GM19193 (cell line): ENCODE results near the gene CTSS.

ENCODE experiments used
- POLR2A ChIP-seq: IDR thresholded peaks from 4 replicates; pipeline ENCODE4 v1.6.1; 2011; ENCODE audit not compliant: insufficient read depth, insufficient read length; ENCODE audit errors: extremely low read depth

CTSS gene

DNA sequence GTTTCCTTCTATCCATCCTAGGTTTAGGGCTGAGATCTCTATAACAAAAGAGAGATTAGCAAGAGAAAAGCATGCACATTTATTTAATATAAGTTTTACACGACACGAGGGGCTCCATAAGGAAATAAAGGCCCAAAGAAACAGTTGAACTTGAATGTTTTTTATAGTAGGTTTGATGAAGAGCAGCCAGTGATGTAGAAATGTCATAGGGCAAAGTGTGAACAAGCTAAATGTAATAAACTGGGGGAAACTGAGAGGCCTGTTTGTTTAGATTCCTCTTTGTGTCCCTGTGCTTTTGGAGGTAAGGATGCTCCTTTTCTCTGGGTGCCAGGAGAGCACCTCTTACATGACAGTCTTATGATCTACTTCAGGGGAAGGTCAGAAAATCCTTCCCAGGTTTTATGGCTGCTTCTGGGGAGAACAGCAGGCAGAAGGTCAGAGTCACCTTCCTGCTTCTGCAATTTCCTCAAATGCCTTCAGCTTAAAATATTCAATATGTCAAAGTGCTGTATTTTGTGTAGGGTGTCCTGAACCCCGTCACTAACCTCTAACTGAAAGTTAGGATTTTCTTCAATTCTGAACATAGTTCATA, 35.4 kb downstream of the CTSS start:
- TF ChIP-seq POLR2A, result no peak

DNA sequence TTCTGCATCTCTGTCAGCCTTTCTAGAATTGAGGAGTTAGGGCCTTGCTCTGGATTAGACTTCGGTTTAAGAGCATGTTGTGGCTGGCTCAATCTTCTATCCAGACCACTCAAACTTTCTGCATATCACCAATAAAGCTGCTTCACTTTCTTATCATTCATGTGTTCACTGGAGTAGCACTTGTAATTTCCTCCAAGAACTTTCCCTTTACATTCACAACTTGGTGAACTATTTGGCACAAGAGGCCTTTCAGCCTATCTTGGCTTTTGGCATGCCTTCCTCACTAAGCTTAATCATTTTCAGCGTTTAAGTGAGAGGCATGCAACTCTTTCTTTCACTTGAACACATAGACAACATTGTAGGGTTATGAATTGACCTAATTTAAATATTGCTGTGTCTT, 41.2 kb downstream of the CTSS start:
- TF ChIP-seq POLR2A, result no peak

DNA sequence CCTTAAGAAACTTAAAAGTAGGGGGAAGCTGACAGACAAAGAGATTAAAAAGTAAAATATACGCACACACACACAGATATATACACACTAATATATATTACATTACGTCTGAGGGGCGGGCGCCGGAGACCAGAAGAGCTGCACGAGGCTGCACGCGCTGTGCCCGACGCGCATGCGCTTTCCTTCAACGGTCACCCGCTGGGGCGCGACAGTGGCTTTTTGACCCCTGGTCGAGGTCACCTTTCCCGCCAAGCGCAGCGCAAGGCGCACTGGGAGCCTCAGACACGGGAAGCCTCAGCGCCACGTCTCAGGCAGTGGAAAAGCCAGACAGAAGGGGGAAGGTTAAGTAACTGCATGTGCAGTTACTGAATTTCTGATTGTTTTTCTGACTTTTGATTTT, 44.9 kb downstream of the CTSS start, which contains the start of gene HORMAD1:
Gene HORMAD1 (minus strand): TSS at position 193 of the 400 bp plus-strand sequence. CDS start 1,390 bp downstream, outside the sequence.
- no peak for TF ChIP-seq POLR2A

DNA sequence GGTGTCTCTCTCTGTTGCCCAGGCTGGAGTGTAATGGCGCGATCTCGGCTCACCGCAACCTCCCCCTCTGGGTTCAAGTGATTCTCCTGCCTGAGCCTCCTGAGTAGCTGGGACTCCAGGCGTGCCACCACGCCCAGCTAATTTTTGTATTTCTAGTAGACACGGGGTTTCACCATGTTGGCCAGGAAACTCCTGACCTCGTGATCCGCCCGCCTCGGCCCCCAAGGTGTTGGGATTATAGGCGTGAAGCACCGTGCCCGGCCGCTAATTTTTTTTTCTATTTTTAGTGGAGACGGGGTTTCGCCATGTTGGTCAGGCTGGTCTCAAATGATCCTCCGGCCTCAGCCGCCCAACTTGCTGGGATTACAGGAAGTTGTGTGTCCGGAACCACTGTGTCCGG, 45.5 kb downstream of the CTSS start:
- no peak for TF ChIP-seq POLR2A

DNA sequence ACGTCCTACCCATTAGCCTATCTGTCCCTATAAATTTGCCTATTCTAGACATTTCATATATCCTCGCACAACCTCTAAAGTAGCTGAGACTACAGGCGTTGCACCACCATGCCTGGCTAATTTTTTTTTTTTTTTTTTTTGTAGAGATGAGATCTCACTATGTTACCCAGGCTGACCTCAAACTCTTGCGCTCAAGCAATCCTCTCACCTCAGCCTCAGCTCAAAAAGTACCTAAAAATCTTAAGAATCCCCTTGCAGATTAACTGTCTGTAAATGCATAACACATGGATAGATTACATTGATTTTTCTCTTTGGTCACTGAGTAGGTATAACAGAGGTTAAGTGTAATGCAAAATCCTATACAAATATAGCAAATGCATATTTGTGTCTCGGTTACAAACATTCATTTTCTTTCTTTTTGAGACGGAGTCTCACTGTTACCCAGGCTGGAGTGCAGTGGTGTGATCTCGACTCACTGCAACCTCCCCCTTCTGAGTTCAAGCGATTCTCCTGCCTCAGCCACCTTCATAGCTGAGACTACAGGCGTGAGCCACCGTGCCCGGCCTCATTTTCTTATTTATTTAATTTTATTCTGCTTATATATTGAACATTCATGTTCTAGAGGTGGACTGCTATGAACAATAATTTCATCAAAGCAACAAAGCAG, 47.2 kb downstream of the CTSS start:
- no peak for TF ChIP-seq POLR2A

DNA sequence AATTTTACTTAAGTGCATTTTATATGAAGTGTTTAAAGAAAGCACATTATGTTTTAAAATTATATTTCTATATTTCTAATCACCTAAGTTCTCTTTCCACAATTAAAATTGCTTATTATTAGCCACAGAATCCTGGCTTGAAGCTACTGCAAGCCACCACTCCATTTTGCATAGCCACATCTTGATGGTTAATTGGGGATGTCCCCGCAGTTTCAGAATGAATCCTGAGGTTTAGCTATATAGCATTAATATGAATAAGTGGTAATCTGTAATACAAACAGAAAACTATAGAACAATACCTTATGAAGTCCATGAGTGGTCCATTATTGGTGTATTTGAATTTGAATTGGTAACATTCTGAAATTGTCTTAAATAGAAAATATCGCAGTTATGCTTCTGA, 57.0 kb downstream of the CTSS start:
- TF ChIP-seq POLR2A, result no peak

DNA sequence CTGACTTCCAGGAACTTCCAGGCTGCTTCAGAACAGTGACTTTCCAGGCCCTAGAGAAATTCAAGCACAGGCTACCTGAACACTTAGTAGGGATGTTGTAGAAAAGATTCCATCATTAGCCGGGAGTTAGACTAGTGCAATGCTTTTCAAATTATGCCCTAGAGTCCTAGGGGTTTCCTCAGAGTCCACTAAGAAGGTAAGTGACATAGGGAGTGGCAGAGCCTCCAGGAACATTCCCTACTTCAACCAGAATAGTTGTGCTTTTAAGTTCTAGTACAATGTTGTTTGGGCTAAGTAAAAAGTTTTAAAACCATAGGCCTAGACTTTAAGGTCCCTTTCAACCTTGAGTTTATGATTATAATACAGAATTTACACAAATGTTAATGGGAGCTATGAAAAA, 59.5 kb downstream of the CTSS start:
- no peak for TF ChIP-seq POLR2A

DNA sequence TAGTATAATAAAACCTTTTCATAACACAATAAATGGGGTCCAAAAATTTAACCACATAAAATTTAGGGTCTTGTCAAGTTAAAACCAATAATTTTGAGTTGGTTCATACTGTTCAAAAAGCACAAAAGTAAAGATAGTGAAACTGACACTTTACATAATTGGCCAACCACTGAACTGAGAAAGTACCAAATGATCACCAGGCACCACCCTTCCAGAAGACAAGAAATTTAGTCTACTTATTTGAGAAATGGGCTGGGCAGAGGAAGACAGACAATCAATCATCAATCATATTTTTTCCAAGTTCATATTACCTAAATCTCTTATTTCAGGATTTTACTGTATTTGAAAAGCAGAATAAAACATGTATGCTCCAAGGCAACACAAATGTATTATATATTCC, 62.2 kb downstream of the CTSS start:
- TF ChIP-seq POLR2A, result no peak

DNA sequence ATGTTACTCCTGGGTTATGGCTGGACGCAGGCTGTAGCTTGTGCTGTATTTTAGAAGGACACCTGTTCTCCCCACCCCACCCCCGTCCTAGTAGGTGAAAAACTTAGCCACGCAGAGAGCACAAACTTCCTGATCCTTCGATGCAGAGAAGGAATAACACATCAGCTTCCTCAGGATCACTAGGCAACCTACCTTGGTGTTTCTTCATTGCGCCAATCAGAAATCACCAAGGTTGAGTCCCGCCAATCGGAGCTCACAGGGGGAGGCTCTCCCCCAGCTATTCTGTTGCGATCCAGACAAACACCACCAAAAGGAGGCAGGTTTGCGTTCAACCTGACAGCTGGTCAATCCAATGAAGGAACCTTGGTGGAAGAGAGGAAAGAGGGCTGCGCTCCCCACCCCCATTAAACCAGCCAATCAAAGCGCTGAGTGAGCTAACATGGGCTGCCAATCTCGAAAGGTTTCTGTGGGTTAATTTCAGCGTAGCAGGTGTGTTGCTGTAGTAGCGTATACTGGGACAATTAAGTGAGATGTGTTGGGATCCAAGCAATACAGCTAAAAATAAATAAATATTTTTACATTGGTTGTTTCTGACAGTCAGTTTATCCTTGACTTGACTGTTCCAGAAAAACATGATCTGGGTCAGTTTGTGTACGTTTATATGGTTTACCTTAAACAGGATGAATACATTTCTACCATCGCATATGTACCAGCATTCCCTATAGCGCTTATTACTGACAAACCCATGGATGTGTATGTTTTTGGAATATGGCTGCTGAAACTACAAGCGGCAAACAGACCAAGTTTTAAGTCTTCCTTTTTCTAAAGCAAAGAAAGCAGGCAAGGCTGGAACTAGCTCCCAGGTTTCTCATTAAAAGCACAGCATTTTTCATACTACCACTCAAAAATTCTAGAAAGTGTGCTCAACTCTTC, 68.3 kb downstream of the CTSS start, which contains the start of gene GOLPH3L:
Gene GOLPH3L (minus strand): TSS at position 160 of the 933 bp plus-strand sequence. CDS start 2,316 bp downstream, outside the sequence.
- no peak for TF ChIP-seq POLR2A

DNA sequence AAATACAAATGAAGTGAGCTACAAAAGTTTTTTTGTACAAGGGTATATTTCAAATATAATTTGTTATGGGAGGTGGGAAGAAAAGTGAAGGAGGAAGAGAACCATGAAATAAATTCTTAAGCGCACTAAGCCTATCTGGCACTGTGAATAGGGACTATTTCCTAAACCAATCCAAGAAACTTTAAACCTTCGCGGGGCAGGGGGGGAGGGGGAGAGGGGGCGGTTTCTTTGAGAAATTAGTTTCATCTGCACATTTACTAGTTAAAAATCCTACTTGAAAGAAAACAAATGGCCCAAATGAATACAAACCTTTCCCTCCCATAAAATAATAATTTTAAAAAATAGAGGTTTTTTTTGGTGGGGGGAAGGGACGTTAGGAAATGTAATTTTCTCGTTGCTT, 69.0 kb downstream of the CTSS start:
- TF ChIP-seq POLR2A, result no peak

DNA sequence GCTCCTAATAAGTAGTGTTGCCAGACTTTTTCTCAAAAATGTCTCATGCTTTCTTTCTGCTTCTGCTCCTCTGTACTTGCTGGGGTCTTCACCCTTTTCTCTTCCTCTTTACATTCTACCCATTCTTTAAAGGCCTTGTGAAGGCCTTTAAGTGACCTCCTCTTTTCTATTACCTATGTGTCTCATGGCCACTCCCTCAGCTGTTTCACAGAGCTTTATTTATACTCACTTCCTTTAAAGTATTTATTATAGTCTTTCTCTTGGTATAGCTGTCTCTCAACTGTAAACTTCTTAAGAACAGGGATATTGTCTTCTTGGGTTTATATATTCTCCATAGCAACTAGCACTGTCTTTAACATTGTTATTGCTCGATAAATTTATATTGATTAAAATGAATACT, 69.4 kb downstream of the CTSS start:
- TF ChIP-seq POLR2A, result no peak

DNA sequence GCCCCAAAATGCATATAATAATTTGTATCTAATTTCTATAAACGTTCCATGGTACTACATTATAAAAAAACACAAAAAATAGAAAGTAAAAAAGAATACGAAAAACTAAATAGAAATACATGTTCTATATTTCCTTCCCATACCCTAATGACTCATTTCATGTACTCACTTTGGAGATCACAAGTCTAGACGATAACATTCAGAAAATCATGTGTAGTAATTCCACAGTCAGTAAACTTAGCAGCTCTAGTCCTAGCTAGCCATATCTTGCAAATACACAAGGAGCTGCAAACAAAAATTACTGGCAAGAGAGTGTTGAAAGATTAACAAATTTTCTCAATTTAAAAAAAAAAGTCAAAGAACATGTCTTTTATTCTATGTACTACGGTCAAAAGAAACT, 70.0 kb downstream of the CTSS start:
- no peak for TF ChIP-seq POLR2A

DNA sequence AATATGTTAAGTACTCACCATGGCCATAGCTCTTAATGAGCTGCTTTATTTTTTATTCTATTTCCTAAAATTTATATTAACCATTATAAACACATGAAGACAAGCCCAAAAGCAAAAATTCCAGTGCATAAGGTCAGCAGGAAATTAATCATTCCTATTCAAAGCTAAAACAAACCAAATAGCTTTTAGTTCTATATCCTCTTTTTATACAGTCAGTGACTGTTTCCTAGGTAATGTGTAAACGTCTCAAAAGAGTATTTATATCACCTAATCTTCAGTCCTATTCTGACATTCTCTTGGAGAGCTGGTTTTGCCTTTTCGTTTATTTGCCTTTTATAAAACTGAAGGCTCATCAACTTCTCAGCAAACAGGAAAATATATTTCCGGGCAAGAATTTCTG, 72.9 kb downstream of the CTSS start:
- TF ChIP-seq POLR2A, result no peak

DNA sequence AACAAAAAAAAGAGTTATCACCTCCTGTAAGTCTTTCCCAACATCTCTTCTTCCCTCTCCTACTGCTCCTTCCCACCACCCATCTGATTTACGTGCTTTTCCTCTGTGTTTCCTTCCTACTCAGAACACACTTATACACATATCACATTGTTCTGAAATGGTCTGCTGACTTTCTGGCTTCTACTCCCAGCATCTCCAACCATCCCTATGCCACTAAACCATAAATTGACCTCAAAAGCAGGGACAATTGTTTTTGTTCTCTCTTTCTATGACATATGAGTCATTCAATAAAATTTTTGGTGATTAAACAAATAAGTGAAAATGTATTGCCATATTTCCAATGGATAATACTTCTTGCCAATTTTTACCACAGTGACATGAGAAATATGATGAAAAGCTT, 76.8 kb downstream of the CTSS start:
- no peak for TF ChIP-seq POLR2A

DNA sequence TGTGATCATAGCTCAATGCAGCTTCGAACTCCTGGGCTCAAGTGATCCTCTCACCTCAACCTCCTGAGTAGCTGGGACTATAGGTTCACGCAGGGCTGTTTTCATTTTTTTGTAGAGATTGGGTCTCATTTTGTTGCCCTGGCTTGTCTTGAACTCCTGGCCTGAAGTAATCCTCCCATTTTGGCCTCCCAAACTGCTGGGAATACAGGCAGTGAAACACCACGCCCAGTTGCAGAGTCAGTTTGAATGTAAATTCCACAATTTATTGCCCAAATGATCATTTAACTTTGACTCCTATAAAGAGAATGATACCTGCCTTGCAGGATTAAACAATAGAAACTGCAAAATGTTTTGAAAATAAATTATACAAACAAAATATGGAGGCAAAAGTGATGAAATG, 79.3 kb downstream of the CTSS start:
- TF ChIP-seq POLR2A, result no peak
